ENCODE results near the gene SLC22A31.
A peak's percentile ranks its signal among the peaks of the same experiment; 100 is the strongest.

DNA sequence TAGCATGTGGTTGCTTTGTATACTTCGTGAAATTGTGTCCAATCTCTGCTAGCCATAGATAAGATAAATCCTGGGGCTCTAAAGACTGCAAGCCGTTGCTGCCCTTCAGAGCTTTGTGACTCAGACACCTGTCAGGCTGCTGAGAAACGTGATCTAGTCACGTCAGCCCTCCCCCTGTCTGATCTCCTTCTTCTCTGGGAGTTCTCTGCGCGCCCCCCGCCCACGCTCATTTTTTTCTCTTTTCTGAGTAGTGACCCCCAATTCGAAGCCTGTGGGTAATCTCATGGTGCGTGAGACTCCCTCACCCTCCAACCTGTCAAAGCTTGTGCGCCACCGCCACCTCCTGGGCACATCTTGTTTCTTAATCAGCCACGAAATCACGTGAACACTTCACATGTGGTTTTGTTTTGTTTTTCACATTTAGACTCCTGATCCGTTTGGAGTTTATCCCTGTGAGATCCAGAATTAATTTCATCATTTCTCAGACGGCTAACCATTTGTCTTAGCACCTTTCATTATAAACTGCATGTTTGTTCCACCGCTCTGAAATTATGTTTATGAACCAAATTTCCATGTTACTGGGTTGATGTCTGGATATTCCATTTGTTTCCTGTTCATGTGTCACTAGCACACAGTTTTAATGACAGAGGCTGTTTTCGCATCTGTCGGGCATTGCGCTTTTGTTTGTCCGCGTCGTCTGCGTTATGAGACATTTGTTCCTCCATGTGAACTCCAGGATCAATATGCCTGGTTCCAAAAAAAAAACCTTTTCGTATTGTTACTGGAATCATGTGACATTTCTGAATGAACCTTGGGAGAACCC, 16.2 kb upstream of the SLC22A31 start:
- TF ChIP-seq, protein P1, sequence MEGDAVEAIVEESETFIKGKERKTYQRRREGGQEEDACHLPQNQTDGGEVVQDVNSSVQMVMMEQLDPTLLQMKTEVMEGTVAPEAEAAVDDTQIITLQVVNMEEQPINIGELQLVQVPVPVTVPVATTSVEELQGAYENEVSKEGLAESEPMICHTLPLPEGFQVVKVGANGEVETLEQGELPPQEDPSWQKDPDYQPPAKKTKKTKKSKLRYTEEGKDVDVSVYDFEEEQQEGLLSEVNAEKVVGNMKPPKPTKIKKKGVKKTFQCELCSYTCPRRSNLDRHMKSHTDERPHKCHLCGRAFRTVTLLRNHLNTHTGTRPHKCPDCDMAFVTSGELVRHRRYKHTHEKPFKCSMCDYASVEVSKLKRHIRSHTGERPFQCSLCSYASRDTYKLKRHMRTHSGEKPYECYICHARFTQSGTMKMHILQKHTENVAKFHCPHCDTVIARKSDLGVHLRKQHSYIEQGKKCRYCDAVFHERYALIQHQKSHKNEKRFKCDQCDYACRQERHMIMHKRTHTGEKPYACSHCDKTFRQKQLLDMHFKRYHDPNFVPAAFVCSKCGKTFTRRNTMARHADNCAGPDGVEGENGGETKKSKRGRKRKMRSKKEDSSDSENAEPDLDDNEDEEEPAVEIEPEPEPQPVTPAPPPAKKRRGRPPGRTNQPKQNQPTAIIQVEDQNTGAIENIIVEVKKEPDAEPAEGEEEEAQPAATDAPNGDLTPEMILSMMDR (IDR thresholded peaks at IDR 0.05), result peak; percentile 51 to 90 (median 83)
- no peak for TF ChIP-seq POLR2A (IDR thresholded peaks at IDR 0.05)
